NCI-H446 treated with DMSO at 0.1 percent for 48 hours (cell line): ENCODE data around the gene FAR2.
A peak's percentile ranks its signal among the peaks of the same experiment; 100 is the strongest.
"Not testable (repeated sequence)": the region's sequence is repeated elsewhere in the genome, so short reads cannot be mapped to it uniquely, and the experiment has no call there.

Experiments
- DNase-seq: peaks from one replicate; lab custom pipeline; 2025; lab: John Stamatoyannopoulos, UW

Gene FAR2

DNA sequence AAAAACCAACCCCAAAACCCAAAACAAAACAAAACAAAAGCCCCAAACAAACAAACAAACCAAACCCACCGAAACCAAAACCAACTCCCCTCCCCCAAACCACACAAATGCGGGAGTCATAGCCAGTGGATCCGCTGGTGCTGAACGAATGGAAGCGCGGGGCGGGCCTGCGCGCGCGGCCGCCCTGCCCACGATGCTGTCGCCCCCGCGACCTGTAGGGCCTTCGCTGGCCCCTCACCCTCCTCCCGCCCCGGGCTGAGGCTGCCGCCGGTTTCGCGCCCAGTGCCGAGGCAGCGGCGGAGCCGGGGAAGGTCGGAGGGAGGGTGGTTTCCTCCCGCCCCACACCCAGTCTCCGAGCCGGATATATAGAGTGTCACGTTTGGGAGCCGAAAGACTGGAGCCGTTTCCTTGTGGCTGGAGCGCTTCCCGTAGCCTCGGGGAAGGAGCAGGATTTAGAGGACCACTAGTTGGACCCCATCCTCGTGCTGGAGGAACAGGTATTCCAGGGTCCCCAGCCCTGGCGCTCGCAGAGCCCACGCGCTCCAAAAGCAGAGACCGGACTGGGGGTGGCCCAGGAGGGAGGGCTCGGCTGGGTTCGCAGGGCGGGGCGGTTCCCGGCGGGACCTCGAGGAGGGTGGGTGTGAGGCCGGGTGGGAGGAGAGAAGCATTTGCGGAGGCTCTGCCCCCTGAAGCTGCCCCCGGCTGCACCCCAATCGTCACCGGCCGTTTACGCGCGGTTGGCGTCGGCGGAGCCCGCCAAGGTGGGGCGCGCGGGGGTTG, at the start of gene FAR2:
Gene FAR2, plus strand, starts transcription at position 368 of the 780 bp plus-strand sequence. CDS start 121,172 bp downstream, outside the sequence.
- peak; percentile 30 for DNase-seq

GRCh38 chr12:29102741-29103140, 46.3 kb upstream of the FAR2 start:
- no peak for DNase-seq

DNA sequence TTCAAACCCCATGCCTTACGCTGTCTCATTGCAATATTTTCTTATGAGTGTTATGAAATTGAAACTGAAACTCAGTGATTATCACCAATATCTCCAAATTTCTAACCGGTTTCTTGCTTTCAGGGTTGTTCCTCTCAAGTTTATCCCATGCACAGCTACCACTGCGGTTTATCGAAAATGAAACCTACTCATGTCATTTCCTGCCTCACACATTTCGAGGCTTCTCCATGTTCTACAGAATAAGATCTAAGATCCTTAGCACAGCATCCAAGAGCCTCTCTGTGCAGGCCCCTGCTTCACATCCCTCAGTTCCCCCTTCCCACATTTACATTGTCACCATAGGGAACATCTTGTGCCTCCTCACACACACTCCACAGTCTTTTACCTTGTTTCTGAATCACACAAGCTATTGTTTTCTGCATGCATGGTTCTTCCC, 45.5 kb upstream of the FAR2 start:
- DNase-seq = no peak

DNA sequence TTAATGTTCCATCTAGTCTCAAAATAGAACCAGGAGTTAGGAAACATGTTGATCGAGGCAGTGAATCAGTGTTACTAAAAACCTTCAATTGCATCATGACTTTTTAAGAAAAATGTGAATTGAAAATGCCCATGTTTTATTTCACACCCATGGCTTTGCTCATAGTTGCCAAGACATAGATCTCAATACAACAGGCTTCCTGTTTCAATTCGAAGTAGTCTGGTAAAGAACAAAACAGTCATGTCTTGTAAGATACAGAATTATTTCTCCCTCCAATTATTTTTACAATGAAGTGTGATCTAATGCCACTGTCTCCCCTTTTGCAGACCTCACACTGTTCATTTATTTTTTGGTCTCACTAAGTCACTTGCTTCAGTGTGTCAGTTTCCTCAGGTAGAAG, 44.6 kb upstream of the FAR2 start:
- no peak for DNase-seq

DNA sequence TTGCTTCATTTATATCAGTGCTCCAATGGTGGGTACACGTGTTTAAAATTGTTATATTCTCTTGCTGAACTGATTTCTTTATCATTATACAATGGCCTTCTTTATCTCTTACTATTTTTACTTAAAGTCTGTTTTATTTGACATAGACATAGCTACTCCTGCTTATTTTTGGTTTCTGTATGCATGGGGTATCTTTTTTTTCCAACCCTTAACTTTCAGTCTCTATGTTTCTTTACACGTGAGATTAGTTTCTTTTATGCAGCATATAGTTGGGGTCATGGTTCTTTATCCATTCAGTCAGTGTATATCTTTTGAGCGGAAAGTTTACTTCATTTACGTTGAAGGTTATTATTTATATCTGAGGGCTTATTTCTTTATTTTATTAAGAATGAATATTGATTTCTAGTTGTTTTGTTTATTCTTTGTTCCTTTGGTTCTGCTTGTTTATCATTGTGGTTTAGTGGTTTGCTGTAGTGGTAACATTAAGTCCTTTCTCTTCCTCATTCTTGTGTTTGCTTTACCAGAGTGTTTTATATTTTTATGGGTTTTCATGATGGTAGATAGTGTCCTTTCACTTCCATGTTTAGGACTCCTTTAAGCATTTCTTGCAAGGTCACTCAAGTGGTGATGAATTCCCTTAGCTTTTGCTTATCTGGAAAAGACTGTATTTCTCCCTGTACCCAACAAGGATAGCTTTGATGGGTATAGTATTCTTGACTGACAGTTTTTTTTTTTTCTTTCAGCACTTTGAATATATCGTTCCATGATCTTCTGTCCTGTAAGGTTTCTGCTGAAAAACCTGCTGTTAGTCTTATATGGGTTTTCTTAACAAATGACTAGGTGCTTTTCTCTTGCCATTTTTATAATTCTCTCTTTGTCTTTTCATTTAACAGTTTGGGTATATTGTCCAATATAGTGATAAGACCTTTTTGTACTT, 38.3 kb upstream of the FAR2 start:
- no peak for DNase-seq

- no peak for DNase-seq
These were observed 36.0 kb upstream of the FAR2 start for GRCh38 chr12:29113101-29113500.

- DNase-seq = no peak
These were observed 32.7 kb upstream of the FAR2 start for GRCh38 chr12:29116414-29116813.

- DNase-seq = no peak
These were observed 17.5 kb upstream of the FAR2 start for GRCh38 chr12:29131539-29131938.

DNA sequence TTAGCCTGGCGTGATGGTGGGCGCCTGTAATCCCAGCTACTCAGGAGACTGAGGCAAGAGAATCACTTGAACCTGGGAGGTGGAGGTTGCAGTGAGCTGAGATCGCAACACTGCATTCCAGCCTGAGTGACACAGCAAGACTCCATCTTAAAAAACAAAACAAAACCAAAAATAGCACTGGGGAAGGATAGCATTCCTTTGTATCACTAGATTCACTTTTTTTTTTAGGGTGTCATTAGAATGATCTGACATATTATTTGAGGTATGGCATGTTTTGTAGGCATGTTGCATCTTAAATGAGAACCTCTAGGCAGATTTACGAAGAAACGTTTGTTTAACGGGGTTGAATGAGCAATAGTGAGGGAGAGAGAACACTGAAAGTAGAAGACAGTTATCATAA, 16.8 kb upstream of the FAR2 start:
- no peak for DNase-seq

- DNase-seq = no peak
These were observed 15.9 kb upstream of the FAR2 start for GRCh38 chr12:29133181-29133580.

DNA sequence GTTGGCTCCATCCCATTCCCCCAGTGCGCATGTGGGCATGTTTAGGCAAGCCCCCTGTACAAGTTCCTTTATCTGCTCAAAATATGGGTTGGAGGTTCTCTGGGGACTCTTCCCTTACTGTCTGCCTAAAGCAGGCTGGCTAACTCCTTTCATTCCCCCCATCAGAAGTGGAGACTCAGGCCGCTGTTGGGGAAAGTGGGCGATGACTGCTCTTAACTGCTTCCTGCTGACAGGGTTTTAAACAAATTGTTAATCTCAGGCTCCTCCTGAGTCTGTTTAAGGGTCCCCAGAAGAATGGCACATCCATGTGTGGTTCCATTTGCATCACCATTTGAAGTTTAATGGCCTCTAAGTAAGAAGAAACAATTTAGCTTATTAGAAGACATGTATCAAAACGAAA, 15.4 kb upstream of the FAR2 start:
- DNase-seq = no peak

DNA sequence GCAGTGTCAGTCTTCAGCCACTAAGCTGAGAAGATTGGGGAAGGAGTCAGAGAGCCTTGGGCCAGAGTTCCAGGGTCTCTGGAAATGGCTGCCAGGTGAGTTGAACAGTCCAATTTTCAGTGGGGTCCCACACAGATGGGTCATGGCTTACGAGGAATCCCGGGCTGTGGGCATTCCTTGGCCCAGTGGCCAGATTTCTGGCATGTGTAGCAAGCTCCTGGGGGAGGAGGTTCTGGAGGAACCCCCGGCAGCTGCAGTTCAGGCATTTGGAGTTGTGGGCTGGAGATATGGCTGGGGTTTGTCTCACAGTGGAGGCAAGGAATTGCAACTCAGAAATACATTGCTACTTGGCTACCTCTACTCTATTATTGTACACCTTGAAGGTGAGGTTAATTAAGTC, 10.8 kb upstream of the FAR2 start:
- DNase-seq = not testable (repeated sequence)

GRCh38 chr12:29138855-29139254, 10.2 kb upstream of the FAR2 start:
- not testable (repeated sequence) for DNase-seq

DNA sequence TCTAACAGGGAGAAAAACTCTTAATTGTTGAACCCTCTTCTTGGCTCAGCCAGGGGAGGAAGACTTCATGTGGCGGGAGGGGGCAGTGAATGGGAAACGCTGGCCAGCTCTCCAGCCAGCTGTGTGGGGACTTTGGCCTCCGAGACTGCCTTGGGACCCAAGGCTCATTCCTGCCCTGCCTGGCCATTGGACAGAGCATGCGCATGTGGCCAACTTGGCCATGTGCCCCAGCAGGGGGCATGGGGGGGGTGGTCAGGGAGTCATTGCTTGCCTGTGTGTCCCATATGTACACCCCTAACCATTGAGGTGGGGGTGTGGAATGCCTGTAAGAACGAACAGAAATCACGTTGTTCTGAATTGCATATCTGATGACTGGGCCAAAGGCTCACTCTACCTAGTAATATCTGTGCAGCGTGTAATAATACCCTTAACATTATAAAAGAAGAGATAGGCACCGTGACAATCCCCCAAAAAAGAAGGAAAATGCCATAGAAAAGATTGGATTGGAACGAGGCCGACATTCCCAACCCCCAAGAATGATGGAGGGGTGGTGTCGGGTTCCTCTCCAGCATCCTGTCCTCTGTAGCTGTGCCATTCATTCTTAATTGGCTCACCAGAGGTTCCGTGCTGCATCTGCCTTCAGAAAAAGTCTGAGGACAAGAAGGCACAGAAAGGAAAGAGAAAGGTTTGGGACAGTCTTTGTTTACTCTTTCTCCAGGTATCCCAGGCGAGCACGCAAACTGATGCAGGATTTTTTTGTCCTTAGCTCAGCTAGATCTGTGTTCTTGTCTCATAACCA, 3.5 kb upstream of the FAR2 start:
- no peak for DNase-seq

GRCh38 chr12:29146196-29146595, 2.9 kb upstream of the FAR2 start:
- no peak for DNase-seq

DNA sequence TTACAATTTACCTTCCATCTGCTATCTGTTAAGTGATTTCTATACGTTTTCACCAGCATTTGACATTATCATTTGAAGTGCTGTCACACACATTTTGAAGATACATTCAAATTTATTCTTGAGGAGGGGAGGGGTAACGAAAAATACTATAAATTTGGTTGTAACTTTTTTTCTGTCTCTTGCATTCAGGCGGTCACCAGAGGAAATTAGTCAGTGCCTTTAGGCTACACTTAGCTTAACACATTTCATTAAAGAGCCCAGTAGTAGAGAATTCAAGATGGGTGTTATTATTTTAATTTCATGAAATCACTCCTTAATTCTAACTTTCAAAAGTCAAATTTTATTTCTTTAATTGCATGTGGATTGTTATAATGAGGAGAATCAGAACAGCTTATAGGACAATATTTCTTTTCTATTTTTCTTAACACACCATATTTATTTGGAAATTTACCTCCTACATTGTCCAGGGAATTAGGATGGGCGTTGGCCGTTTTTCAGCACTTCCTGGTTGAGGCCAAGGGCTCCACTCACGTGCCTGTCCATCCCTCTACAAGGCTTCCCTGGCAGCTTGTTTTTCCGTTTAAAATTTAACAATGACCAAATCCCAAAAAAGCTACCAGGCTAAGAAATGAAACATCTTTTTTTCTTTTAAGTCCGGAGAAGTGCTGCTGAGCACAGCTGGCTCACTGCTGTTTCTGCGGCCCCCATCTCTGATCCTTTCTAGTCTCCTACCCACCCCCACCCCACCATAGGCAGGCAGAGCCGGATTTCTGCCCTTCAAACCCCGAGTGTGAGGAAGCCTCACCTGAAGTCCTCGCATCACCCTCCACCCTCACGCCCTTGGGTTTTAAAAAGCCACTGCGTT, 1.1 kb upstream of the FAR2 start:
- DNase-seq = no peak

DNA sequence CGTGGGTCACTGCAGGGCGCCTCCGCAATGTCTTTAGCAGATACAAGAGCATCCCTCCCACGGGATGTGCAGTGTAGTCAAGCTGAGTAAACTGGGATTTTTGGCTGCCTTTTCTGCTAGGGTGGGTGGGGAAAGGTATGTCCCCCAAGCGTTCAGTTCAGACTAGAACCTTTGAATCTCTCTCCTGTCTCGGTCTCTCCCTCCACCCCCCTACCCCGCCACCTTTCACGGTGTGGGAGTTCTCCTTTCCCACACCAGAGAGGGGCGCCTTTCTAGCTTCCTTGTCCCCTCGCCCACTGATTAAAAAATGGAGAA, 525 bp upstream of the FAR2 start:
- DNase-seq = no peak

- peak; percentile 20 for DNase-seq
These were observed 708 bp downstream of the FAR2 start for GRCh38 chr12:29149691-29150281.

GRCh38 chr12:29150462-29150861, 1.4 kb downstream of the FAR2 start:
- DNase-seq = no peak

DNA sequence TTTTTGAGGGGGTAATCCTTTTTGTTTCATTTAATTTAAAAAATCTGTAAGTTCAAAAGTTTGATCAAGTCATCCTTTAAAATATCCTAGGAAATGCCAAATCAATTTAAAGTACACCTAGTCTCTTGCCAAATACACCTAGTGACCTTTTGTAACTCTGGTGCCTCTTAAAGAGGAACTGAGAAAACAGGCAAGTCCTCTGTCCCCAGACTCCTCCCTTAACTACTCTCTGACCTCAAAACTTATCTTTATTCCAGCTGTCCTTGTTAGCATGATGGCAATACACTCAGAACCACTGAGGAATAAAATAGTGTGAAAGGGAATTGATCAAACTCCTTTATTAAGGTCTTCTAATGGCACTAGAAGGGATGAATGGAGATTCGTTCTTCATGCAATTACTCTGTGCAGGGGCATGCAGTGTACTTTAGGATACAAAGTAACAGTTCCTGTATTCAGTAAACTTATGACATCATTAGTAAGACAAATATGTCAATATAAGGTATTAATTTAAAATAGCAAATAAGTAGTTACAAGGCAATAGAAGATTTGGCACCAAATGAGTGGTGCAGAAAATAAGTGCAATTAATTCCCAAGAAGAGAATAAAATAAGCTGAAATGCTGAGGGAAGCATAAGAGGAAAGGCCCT, 3.3 kb downstream of the FAR2 start:
- DNase-seq = no peak
